ENCODE measurements around the gene C19orf25. TPM values are rescaled to one million over a fixed set of nuclear protein-coding genes. Genes with fewer than 3 reads are reported as not detected.

C19orf25 gene
- polyA plus RNA-seq (2013, experiment 1 of 2) = 21.6 TPM
- polyA plus RNA-seq (2013, experiment 2 of 2) = 22.2 TPM

DNA sequence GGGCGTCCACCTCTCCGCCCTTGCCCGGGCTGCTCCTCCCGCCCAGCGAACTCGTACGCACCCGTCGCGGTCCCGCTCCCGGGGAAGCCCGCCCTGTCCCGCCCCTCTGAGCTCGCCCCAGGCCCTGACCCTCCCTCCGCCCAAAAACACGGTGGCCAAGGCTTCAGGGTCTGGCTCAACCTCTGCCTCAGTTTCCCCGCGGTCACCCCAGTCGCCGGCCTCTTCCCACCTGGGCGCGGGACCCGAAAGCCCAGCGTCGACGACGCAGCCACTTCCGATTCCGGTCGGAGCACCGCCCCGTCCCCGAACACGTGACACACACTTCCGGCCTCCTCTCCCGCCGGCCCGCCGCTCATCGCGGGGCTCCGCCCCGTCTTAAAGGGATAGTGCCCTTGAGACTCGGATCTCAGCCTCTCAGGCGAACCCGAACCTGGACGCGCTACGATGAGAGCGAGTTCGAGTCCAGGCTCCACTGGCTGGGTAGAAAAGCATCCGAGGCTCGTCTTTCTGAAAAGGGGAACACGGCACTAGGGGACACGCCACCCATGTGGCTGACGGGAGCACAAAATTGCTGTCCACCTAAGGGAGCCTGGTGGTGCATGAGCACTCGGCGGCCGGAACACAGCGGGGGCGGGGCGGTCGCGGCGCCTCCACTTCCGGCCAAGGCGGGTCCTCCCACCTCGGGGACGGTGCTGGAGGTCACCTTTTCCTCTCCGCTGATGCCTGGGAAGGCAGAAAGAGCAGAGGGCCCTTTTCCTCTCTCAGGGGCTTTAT is at the start of gene C19orf25:
Gene C19orf25 (minus strand): TSS at position 282 of the 774 bp plus-strand sequence. CDS start 312 bp downstream, outside the sequence.
- no peak within 1 kb of the TSS for H2BK15ac ChIP-seq (replicated peaks; ENCODE audit: low read depth)
- H3K27ac ChIP-seq (ENCODE audit: low read depth, low read length) = peak within 1 kb of the TSS; percentile 33
- no peak within 1 kb of the TSS for H2BK120ac ChIP-seq (ENCODE audit: low read depth, low read length)
- H4K8ac ChIP-seq (ENCODE audit: low read depth, low read length) = no peak within 1 kb of the TSS
- H3K4me2 ChIP-seq (ENCODE audit: low read length) = peak within 1 kb of the TSS; percentile 61
- H3K56ac ChIP-seq (ENCODE audit: low read length) = peak within 1 kb of the TSS; percentile 93
- WGBS (ENCODE audit: extremely low coverage, insufficient coverage, low lambda C conversion rate) = no CpG with 5 or more reads among the region's 71 CpGs
- no peaks in the 10 kb centered on the region for H3K36me3 ChIP-seq (ENCODE audit: control insufficient read depth, insufficient read depth, low read length)
- H3K4me1 ChIP-seq (ENCODE audit: control insufficient read depth, low read depth, low read length) = no peaks in the 10 kb centered on the region
- no peaks in the 10 kb centered on the region for H3K27me3 ChIP-seq (ENCODE audit: insufficient read depth, low read length, poor library complexity)
- peak within 1 kb of the TSS; percentile 95 for H3K9ac ChIP-seq (ENCODE audit: low read length)
- H3K23ac ChIP-seq (ENCODE audit: low read length) = no peak within 1 kb of the TSS
- peak within 1 kb of the TSS; percentile 35 for H3K18ac ChIP-seq (ENCODE audit: low read length)
- H3K79me1 ChIP-seq (ENCODE audit: low read length) = peaks cover 6% of the 10 kb centered on the region
- H3K79me2 ChIP-seq (ENCODE audit: control insufficient read depth, insufficient read depth, low read length) = peaks cover 2% of the 10 kb centered on the region
- no peak within 1 kb of the TSS for H2AK5ac ChIP-seq (ENCODE audit: low read length)
- peak within 1 kb of the TSS; percentile 84 for H3K4me3 ChIP-seq (ENCODE audit: low read length)
- H2BK5ac ChIP-seq (ENCODE audit: low read length) = no peak within 1 kb of the TSS
- peak within 1 kb of the TSS; percentile 39 for H3K4ac ChIP-seq (ENCODE audit: low read depth, low read length)
- DNase-seq = peak; percentile 97
- no peak within 1 kb of the TSS for H4K5ac ChIP-seq (ENCODE audit: low read length)

- Histone ChIP-seq H3K4me1 (ENCODE audit: control insufficient read depth, low read depth, low read length) (no peaks in the 10 kb centered on the region), H3K27ac (ENCODE audit: low read depth, low read length) (no peak overlapping the region), H3K4me3 (ENCODE audit: low read length) (no peak overlapping the region), H3K4me2 (ENCODE audit: low read length) (no peak overlapping the region), H4K8ac (ENCODE audit: low read depth, low read length) (no peak overlapping the region), H2BK15ac (replicated peaks; ENCODE audit: low read depth) (no peak overlapping the region), H3K18ac (ENCODE audit: low read length) (no peak overlapping the region), H3K56ac (ENCODE audit: low read length) (no peak overlapping the region), H3K79me2 (ENCODE audit: control insufficient read depth, insufficient read depth, low read length) (no peaks in the 10 kb centered on the region), H3K23ac (ENCODE audit: low read length) (no peak overlapping the region), H3K79me1 (ENCODE audit: low read length) (no peaks in the 10 kb centered on the region), H2AK5ac (ENCODE audit: low read length) (no peak overlapping the region), H4K5ac (ENCODE audit: low read length) (no peak overlapping the region), H3K27me3 (ENCODE audit: insufficient read depth, low read length, poor library complexity) (peaks cover 9% of the 10 kb centered on the region), H3K4ac (ENCODE audit: low read depth, low read length) (no peak overlapping the region), H3K9ac (ENCODE audit: low read length) (no peak overlapping the region), H3K36me3 (ENCODE audit: control insufficient read depth, insufficient read depth, low read length) (no peaks in the 10 kb centered on the region), H2BK120ac (ENCODE audit: low read depth, low read length) (no peak overlapping the region), H2BK5ac (ENCODE audit: low read length) (no peak overlapping the region)
- DNase-seq = no peak
- no CpG with 5 or more reads among the region's 27 CpGs for WGBS (ENCODE audit: extremely low coverage, insufficient coverage, low lambda C conversion rate)
Measured at GRCh38 chr19:1527650-1528309, 48.8 kb upstream of the C19orf25 start.

GRCh38 chr19:1526979-1527649 is 48.1 kb upstream of the C19orf25 start:
- no CpG with 5 or more reads among the region's 18 CpGs for WGBS (ENCODE audit: extremely low coverage, insufficient coverage, low lambda C conversion rate)
- Histone ChIP-seq H3K18ac (ENCODE audit: low read length) (no peak overlapping the region), H3K9ac (ENCODE audit: low read length) (no peak overlapping the region), H3K23ac (ENCODE audit: low read length) (no peak overlapping the region), H3K4ac (ENCODE audit: low read depth, low read length) (no peak overlapping the region), H2BK15ac (replicated peaks; ENCODE audit: low read depth) (no peak overlapping the region), H3K27ac (ENCODE audit: low read depth, low read length) (no peak overlapping the region), H3K4me3 (ENCODE audit: low read length) (no peak overlapping the region), H2BK120ac (ENCODE audit: low read depth, low read length) (no peak overlapping the region), H3K27me3 (ENCODE audit: insufficient read depth, low read length, poor library complexity) (peaks cover 9% of the 10 kb centered on the region), H3K56ac (ENCODE audit: low read length) (no peak overlapping the region), H3K4me2 (ENCODE audit: low read length) (no peak overlapping the region), H2BK5ac (ENCODE audit: low read length) (no peak overlapping the region), H3K4me1 (ENCODE audit: control insufficient read depth, low read depth, low read length) (no peaks in the 10 kb centered on the region), H4K5ac (ENCODE audit: low read length) (no peak overlapping the region), H4K8ac (ENCODE audit: low read depth, low read length) (no peak overlapping the region), H2AK5ac (ENCODE audit: low read length) (no peak overlapping the region), H3K79me1 (ENCODE audit: low read length) (no peaks in the 10 kb centered on the region), H3K79me2 (ENCODE audit: control insufficient read depth, insufficient read depth, low read length) (no peaks in the 10 kb centered on the region), H3K36me3 (ENCODE audit: control insufficient read depth, insufficient read depth, low read length) (no peaks in the 10 kb centered on the region)
- no peak for DNase-seq

GRCh38 chr19:1526066-1526778 is 47.2 kb upstream of the C19orf25 start:
- Histone ChIP-seq H3K56ac (ENCODE audit: low read length) (no peak overlapping the region), H3K27me3 (ENCODE audit: insufficient read depth, low read length, poor library complexity) (peaks cover 9% of the 10 kb centered on the region), H3K36me3 (ENCODE audit: control insufficient read depth, insufficient read depth, low read length) (no peaks in the 10 kb centered on the region), H3K79me1 (ENCODE audit: low read length) (no peaks in the 10 kb centered on the region), H3K23ac (ENCODE audit: low read length) (no peak overlapping the region), H3K4me3 (ENCODE audit: low read length) (no peak overlapping the region), H4K5ac (ENCODE audit: low read length) (no peak overlapping the region), H2BK5ac (ENCODE audit: low read length) (no peak overlapping the region), H3K4me2 (ENCODE audit: low read length) (no peak overlapping the region), H3K9ac (ENCODE audit: low read length) (no peak overlapping the region), H2BK120ac (ENCODE audit: low read depth, low read length) (no peak overlapping the region), H4K8ac (ENCODE audit: low read depth, low read length) (no peak overlapping the region), H3K79me2 (ENCODE audit: control insufficient read depth, insufficient read depth, low read length) (no peaks in the 10 kb centered on the region), H3K27ac (ENCODE audit: low read depth, low read length) (no peak overlapping the region), H2AK5ac (ENCODE audit: low read length) (no peak overlapping the region), H3K4ac (ENCODE audit: low read depth, low read length) (no peak overlapping the region), H2BK15ac (replicated peaks; ENCODE audit: low read depth) (no peak overlapping the region), H3K18ac (ENCODE audit: low read length) (no peak overlapping the region), H3K4me1 (ENCODE audit: control insufficient read depth, low read depth, low read length) (no peaks in the 10 kb centered on the region)
- WGBS (ENCODE audit: extremely low coverage, insufficient coverage, low lambda C conversion rate) = no CpG with 5 or more reads among the region's 33 CpGs
- DNase-seq = no peak

DNA sequence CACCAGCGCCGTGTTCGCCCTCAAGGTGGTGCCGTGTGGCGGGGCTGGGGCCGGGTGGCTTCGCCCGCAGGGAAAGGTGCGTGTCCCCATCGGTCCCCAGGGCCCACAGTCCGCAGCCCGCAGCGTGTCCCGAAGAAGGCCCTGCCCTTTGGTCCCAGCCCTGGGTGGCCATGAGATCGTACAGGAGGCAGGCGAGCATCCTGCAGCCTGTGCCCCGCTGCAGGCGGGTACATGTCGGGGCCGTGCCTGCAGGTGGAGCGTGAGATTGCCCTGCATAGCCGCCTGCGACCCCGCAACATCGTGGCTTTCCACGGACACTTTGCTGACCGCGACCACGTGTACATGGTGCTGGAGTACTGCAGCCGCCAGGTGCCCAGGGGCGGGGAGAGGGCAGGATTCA is 46.3 kb upstream of the C19orf25 start:
- no peak overlapping the region for H3K4me2 ChIP-seq (ENCODE audit: low read length)
- H4K5ac ChIP-seq (ENCODE audit: low read length) = no peak overlapping the region
- H3K18ac ChIP-seq (ENCODE audit: low read length) = no peak overlapping the region
- H3K4ac ChIP-seq (ENCODE audit: low read depth, low read length) = no peak overlapping the region
- H3K56ac ChIP-seq (ENCODE audit: low read length) = no peak overlapping the region
- H3K79me1 ChIP-seq (ENCODE audit: low read length) = no peaks in the 10 kb centered on the region
- no peaks in the 10 kb centered on the region for H3K79me2 ChIP-seq (ENCODE audit: control insufficient read depth, insufficient read depth, low read length)
- peaks cover 9% of the 10 kb centered on the region for H3K27me3 ChIP-seq (ENCODE audit: insufficient read depth, low read length, poor library complexity)
- H4K8ac ChIP-seq (ENCODE audit: low read depth, low read length) = no peak overlapping the region
- H3K4me1 ChIP-seq (ENCODE audit: control insufficient read depth, low read depth, low read length) = no peaks in the 10 kb centered on the region
- no peak overlapping the region for H3K4me3 ChIP-seq (ENCODE audit: low read length)
- no peak overlapping the region for H2BK120ac ChIP-seq (ENCODE audit: low read depth, low read length)
- no peaks in the 10 kb centered on the region for H3K36me3 ChIP-seq (ENCODE audit: control insufficient read depth, insufficient read depth, low read length)
- no peak overlapping the region for H2AK5ac ChIP-seq (ENCODE audit: low read length)
- H3K9ac ChIP-seq (ENCODE audit: low read length) = no peak overlapping the region
- no peak overlapping the region for H3K27ac ChIP-seq (ENCODE audit: low read depth, low read length)
- H2BK15ac ChIP-seq (replicated peaks; ENCODE audit: low read depth) = no peak overlapping the region
- no CpG with 5 or more reads among the region's 31 CpGs for WGBS (ENCODE audit: extremely low coverage, insufficient coverage, low lambda C conversion rate)
- H3K23ac ChIP-seq (ENCODE audit: low read length) = no peak overlapping the region
- no peak for DNase-seq
- H2BK5ac ChIP-seq (ENCODE audit: low read length) = no peak overlapping the region

Measured in mesendoderm (in vitro differentiated cells).